Posterior vena cava (tissue), 2 donors: ENCODE data around the gene FBH1. TPM values are rescaled to one million over a fixed set of nuclear protein-coding genes. Genes with fewer than 3 reads are reported as not detected.
A peak's percentile ranks its signal among the peaks of the same experiment; 100 is the strongest.

Source experiments
- DNase-seq: peaks from one replicate; pipeline ENCODE4 v3.0.0-alpha.2; 2020; ENCODE audit warnings: low spot score
- intact Hi-C, 2 donors: fragments of 100-400 bp; cut with DNase I; formaldehyde crosslinking; loops; one replicate each; pipeline versions ENCODE4 v1.14.1 to v1.14.2; 2022 to 2023
- total RNA-seq, 2 donors: library from RNA; stranded (reverse); fragmentation: NEBNext Ultra II Directional; extraction: Animal tissue kit (Norgen Biotek cat#: 25700); gene quantifications; one replicate each; pipeline ENCODE4 v1.2.1, GENCODE V29; 2021
- donor health status: DM: yes; HTN: yes; CAD: no.
- donor health status: DM: yes; HTN: yes; CAD: no.

FBH1 gene
- total RNA-seq, 2 donors from 2014 or later = 75.1 to 78.6 TPM

- peak; percentile 35 for DNase-seq
Measured at GRCh38 chr10:5964736-5965135, 74.7 kb downstream of the FBH1 start.

DNA sequence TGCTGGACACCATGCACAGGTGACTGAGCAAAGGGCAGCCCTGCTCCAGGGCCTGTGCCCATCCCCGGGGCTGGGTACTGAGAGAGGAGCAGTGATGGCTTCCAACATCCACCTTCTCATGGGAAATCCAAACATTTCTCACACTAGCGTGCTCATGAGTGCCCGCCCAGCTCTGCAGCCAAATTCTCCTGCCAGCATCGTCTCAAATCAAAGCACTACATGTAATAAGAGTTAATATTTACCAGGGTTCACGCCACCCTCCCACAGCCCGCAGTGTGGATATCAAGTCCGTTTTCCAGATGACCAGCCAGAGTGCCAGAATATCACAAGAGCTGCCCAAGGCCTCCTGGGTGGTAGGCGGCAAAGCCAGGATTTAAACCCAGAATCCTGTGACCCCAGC is 75.2 kb downstream of the FBH1 start:
- intact Hi-C loops = no loop called here
- no peak for DNase-seq

More at GRCh38 chr10:5964736-5965135, 74.7 kb downstream of the FBH1 start:
- intact Hi-C loops = no loop called here

GRCh38 chr10:5968037-5968680 is 78.1 kb downstream of the FBH1 start:
- DNase-seq = peak; percentile 10

GRCh38 chr10:5968681-5969453 is 78.8 kb downstream of the FBH1 start:
- intact Hi-C loops = no loop called here
- DNase-seq = peak; percentile 63

More at GRCh38 chr10:5968037-5968680, 78.1 kb downstream of the FBH1 start:
- intact Hi-C loops = no loop called here

DNA sequence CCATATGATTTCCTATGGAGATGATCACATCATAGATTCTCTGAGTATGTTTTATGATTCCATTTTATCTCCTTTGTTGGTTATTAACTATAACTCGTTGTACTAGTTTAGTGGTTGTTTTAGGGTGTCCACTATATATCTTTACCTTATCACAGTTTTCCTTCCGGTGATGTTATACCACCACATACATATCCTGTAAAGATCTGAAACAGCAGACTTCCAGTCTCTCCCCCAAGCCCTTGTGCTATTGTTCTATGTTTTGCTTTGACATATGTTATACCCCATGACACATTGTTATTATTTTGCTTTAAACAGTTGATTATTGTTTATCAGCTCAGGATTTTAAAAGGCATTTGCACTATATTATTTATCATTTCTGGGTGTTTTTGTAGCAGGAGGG is 80.0 kb downstream of the FBH1 start:
- no peak for DNase-seq
- intact Hi-C loops = no loop called here

- peak; percentile 25 for DNase-seq
- intact Hi-C loops = no loop called here
Measured at GRCh38 chr10:5970527-5970926, 80.5 kb downstream of the FBH1 start.

DNA sequence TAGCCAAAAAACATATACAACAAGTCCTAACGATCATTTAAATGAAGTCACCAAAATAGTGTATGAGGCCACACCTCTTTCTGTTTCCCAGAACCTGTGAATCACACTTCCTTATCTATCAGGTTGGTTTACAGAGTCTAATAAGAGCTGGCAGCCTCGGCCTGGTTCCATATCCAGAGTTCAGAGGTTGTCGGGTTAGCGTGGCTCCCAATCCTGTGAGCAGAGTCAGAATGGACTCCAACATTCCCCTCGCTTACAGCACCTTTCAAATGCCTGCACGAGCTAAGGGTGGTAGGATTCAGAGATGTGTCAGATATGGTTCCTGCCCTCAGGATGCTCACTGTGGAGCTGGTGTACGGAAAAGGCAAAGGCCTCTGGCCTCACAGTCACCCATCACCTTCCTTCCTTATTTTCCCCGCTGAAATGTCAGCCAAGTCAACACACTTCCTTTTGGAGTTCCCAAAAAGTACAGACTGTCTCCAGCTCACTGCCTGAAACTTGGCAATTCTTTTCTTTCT is 81.3 kb downstream of the FBH1 start:
- DNase-seq = peak; percentile 77
- intact Hi-C loops = no loop called here

GRCh38 chr10:5971886-5972285 is 81.8 kb downstream of the FBH1 start:
- intact Hi-C loops = no loop called here
- no peak for DNase-seq

DNA sequence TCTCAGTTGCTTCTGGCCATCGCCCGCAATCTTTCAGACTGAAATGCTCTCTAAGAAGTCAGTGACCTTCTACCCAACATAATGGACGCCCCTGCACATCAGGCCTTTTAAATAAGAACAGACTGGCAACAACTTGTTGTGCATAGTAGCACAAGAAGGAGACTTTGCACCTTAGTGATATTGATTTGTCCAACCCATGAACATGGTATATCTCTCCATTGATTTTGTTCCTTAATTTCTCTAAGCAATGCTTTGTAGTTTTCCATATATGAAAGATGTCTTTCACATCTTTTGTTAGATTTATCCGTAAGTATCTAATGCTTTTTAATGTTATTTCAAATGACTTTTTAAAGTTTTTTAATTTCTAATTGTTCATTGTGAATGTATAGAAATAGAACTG is 83.0 kb downstream of the FBH1 start:
- no peak for DNase-seq
- intact Hi-C loops = no loop called here

DNA sequence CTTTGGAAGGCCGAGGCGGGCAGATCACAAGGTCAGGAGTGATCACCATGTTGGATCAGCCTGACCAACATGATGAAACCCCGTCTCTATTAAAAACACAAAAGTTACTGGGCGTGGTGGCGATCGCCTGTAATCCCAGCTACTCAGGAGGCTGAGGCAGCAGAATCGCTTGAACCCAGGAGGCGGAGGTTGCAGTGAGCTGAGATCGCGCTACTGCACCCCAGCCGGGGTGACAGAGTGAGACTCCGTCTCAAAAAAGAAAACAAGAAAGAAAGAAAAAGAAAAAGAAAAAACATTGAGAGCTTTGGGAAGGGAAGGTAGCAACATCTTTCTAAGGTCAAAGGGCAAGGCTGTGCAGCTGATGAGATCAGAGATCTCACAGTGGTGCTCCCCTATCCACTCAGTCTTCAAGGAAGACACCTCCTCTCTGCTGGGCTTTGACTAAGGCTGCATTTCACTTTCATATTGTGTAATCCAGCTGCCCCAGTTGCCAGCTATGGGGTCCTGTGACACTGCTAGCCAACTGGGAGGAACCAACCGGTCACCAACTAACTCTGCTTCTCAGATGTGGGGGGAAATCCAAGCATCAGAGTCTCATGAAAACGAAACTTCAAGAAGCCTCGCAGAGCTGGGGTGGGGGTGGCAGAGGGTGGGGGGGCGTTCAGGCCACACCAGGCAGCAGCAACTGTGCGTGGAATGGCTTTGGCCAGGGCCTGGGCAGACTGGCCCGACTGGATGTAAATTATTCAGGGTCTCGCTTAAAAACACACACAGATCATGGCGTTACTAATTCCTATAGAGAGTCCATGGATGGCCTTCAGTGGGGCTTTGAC is 85.8 kb downstream of the FBH1 start:
- intact Hi-C loops = no loop called here
- no peak for DNase-seq

GRCh38 chr10:5976512-5977470 is 86.7 kb downstream of the FBH1 start:
- DNase-seq = peak; percentile 87
- intact Hi-C loops = no loop called here

GRCh38 chr10:5977471-5978229 is 87.6 kb downstream of the FBH1 start, which contains the start of gene IL15RA:
IL15RA (minus strand) TSS chr10:5977543; CDS start chr10:5977492, 51 bp downstream.
- intact Hi-C loops = no loop called here
- DNase-seq = peak; percentile 94

DNA sequence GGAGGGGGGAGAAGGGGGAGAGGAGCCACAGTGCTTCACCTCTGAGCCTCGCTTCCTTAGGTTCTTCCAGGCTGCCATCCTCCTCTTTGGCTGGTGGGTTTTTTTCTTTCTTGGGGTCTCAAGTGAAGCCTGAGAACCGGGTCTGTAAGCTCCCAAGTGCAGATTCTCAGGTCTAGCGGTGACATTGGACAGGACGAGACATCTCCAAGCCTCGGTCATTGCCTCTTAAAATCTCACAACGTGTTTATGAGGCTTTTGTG is 88.1 kb downstream of the FBH1 start:
- DNase-seq = no peak
- intact Hi-C loops = no loop called here

- intact Hi-C loops = no loop called here
- DNase-seq = no peak
Measured at GRCh38 chr10:5981529-5981928, 91.5 kb downstream of the FBH1 start.

GRCh38 chr10:5983774-5984173 is 93.7 kb downstream of the FBH1 start:
- intact Hi-C loops = no loop called here
- no peak for DNase-seq

GRCh38 chr10:5985029-5985428 is 95.0 kb downstream of the FBH1 start:
- no peak for DNase-seq
- intact Hi-C loops = no loop called here
